Measurements from ENCODE around the gene SIRT5. TPM values are rescaled to one million over a fixed set of nuclear protein-coding genes. Genes with fewer than 3 reads are reported as not detected.

The SIRT5 gene
- polyA plus RNA-seq, 1 donor (not counting 4 experiments of a cell fraction or from before 2014, with no cell fraction given), result 9.1 TPM

DNA sequence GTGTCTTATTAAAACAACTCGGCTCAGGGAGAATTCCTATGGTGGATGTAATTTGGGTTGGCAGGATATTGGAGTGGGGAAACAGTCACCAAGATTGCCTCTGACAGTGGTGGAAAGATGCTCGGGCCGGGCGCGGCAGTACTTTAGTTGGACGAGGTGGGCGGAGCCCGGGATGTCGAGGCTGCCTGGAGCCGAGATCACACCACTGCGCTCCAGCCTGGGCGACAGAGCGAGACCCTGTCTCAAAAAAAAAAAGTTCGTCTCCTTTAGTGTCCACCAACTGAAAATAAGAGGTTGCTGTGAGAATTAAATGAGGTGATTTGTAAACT lies 41.4 kb downstream of the SIRT5 start:
- dilution Hi-C loops (cut with MboI; ENCODE audit: extremely low pct_ligation_motif_present, low sequenced_read_pairs), result no loop called here
- Histone ChIP-seq H3K9me3 (ENCODE audit: control insufficient read depth, low read depth, low read length) (no peaks in the 10 kb centered on the region), H4K20me1 (ENCODE audit: control insufficient read depth, extremely low read depth, insufficient read depth, low read length) (no peaks in the 10 kb centered on the region), H3K4me1 (ENCODE audit: control insufficient read depth, extremely low read depth, insufficient read depth, low read length) (peaks cover 22% of the 10 kb centered on the region), H3K27me3 (ENCODE audit: control insufficient read depth, extremely low read depth, insufficient read depth, low read length) (no peaks in the 10 kb centered on the region), H3K36me3 (ENCODE audit: control insufficient read depth in 2 of 2, extremely low read depth in 1 of 2, insufficient read depth in 2 of 2, low read length in 2 of 2) (peaks cover 19 to 32% of the 10 kb centered on the region in 2 experiments), H3K9ac (ENCODE audit: control insufficient read depth, extremely low read depth, insufficient read depth, low read length) (peak overlapping the region; percentile 99), H3K79me2 (ENCODE audit: control insufficient read depth, insufficient read depth, low read length) (peaks cover 33% of the 10 kb centered on the region), H2AFZ (ENCODE audit: control insufficient read depth, low read length) (peak overlapping the region; percentile 90), H3K27ac (ENCODE audit: control insufficient read depth, insufficient read depth, low read length) (peak overlapping the region; percentile 95), H3K9me1 (ENCODE audit: control insufficient read depth, extremely low read depth, insufficient read depth, low read length) (no peaks in the 10 kb centered on the region), H3K4me3 (ENCODE audit: control insufficient read depth in 2 of 3, extremely low read depth in 1 of 3, insufficient read depth in 2 of 3, low read depth in 1 of 3, low read length in 3 of 3) (peak overlapping the region; percentile 98 to 99 (median 99)), H3K4me2 (ENCODE audit: control insufficient read depth, extremely low read depth, insufficient read depth, low read depth, low read length) (peak overlapping the region; percentile 91)
- no peak for FAIRE-seq
- TF ChIP-seq, protein P1, sequence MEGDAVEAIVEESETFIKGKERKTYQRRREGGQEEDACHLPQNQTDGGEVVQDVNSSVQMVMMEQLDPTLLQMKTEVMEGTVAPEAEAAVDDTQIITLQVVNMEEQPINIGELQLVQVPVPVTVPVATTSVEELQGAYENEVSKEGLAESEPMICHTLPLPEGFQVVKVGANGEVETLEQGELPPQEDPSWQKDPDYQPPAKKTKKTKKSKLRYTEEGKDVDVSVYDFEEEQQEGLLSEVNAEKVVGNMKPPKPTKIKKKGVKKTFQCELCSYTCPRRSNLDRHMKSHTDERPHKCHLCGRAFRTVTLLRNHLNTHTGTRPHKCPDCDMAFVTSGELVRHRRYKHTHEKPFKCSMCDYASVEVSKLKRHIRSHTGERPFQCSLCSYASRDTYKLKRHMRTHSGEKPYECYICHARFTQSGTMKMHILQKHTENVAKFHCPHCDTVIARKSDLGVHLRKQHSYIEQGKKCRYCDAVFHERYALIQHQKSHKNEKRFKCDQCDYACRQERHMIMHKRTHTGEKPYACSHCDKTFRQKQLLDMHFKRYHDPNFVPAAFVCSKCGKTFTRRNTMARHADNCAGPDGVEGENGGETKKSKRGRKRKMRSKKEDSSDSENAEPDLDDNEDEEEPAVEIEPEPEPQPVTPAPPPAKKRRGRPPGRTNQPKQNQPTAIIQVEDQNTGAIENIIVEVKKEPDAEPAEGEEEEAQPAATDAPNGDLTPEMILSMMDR (optimal IDR thresholded peaks at IDR 0.05 in 1 of 3, IDR thresholded peaks at IDR 0.05 in 1 of 3, conservative IDR thresholded peaks at IDR 0.05 in 1 of 3; ENCODE audit: extremely low read depth in 1 of 3, insufficient read depth in 2 of 3, low read length in 3 of 3), result no peak
- TF ChIP-seq EZH2 (IDR thresholded peaks at IDR 0.05; ENCODE audit: low read length), result no peak
- DNase-seq (ENCODE audit: low read depth, low spot score), result no peak

DNA sequence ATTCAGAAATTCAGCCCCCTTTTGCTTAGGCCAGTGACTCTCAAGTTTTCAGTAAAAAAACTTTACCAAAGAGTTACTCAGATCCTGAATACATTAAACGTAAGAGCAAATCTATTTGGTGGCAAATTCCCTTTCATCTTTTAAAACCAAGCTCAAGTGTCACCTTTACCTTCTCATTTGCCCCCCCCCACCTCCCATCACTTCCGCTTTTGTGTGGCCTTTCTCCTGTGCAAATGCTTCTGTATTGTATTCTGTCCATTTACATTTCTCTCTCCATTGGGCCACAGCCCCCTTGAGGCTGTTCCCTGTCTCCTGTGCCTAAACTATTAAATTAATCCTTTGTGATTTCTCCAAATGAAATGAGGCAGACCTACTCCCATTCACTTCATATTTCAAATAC lies 42.7 kb downstream of the SIRT5 start:
- Histone ChIP-seq H3K9me3 (ENCODE audit: control insufficient read depth, low read depth, low read length) (no peaks in the 10 kb centered on the region), H3K9me1 (ENCODE audit: control insufficient read depth, extremely low read depth, insufficient read depth, low read length) (no peaks in the 10 kb centered on the region), H3K4me3 (ENCODE audit: control insufficient read depth in 2 of 3, extremely low read depth in 1 of 3, insufficient read depth in 2 of 3, low read depth in 1 of 3, low read length in 3 of 3) (peak overlapping the region in 1 of 3 experiments; percentile 99), H4K20me1 (ENCODE audit: control insufficient read depth, extremely low read depth, insufficient read depth, low read length) (no peaks in the 10 kb centered on the region), H3K27me3 (ENCODE audit: control insufficient read depth, extremely low read depth, insufficient read depth, low read length) (no peaks in the 10 kb centered on the region), H3K79me2 (ENCODE audit: control insufficient read depth, insufficient read depth, low read length) (peaks cover 33% of the 10 kb centered on the region), H3K4me1 (ENCODE audit: control insufficient read depth, extremely low read depth, insufficient read depth, low read length) (peaks cover 22% of the 10 kb centered on the region), H3K36me3 (ENCODE audit: control insufficient read depth in 2 of 2, extremely low read depth in 1 of 2, insufficient read depth in 2 of 2, low read length in 2 of 2) (peaks cover 20 to 40% of the 10 kb centered on the region in 2 experiments), H3K4me2 (ENCODE audit: control insufficient read depth, extremely low read depth, insufficient read depth, low read depth, low read length) (peak overlapping the region; percentile 91), H3K27ac (ENCODE audit: control insufficient read depth, insufficient read depth, low read length) (no peak overlapping the region), H2AFZ (ENCODE audit: control insufficient read depth, low read length) (no peak overlapping the region), H3K9ac (ENCODE audit: control insufficient read depth, extremely low read depth, insufficient read depth, low read length) (no peak overlapping the region)
- TF ChIP-seq, protein P1 (optimal IDR thresholded peaks at IDR 0.05 in 1 of 3, IDR thresholded peaks at IDR 0.05 in 1 of 3, conservative IDR thresholded peaks at IDR 0.05 in 1 of 3; ENCODE audit: extremely low read depth in 1 of 3, insufficient read depth in 2 of 3, low read length in 3 of 3), result no peak
- TF ChIP-seq EZH2 (IDR thresholded peaks at IDR 0.05; ENCODE audit: low read length), result no peak
- dilution Hi-C loops (cut with MboI; ENCODE audit: extremely low pct_ligation_motif_present, low sequenced_read_pairs), result no loop called here
- DNase-seq (ENCODE audit: low read depth, low spot score) (no peak), FAIRE-seq (no peak)
